ENCODE measurements around the gene ERLIN1.

ERLIN1 gene

GRCh38 chr10:100168313-100168643, 17.6 kb downstream of the ERLIN1 start:
- DNase-seq: no peak

GRCh38 chr10:100167553-100168312, 18.1 kb downstream of the ERLIN1 start:
- DNase-seq: no peak

GRCh38 chr10:100163704-100164621, 21.9 kb downstream of the ERLIN1 start:
- no peak for DNase-seq

GRCh38 chr10:100162696-100163095, 23.1 kb downstream of the ERLIN1 start:
- no peak for DNase-seq

GRCh38 chr10:100158044-100158805, 27.6 kb downstream of the ERLIN1 start:
- DNase-seq: no peak

GRCh38 chr10:100157156-100157555, 28.7 kb downstream of the ERLIN1 start:
- no peak for DNase-seq

GRCh38 chr10:100155936-100156335, 29.9 kb downstream of the ERLIN1 start:
- no peak for DNase-seq

- no peak for DNase-seq
These were observed 31.2 kb downstream of the ERLIN1 start for GRCh38 chr10:100154666-100155065.

GRCh38 chr10:100153239-100153825, 32.5 kb downstream of the ERLIN1 start:
- no peak for DNase-seq

- DNase-seq: no peak
These were observed 34.0 kb downstream of the ERLIN1 start for GRCh38 chr10:100151723-100152300.

GRCh38 chr10:100148353-100149211, 37.2 kb downstream of the ERLIN1 start:
- DNase-seq: no peak

- DNase-seq: no peak
These were observed 38.8 kb downstream of the ERLIN1 start for GRCh38 chr10:100146875-100147650.

GRCh38 chr10:100146398-100146797, 39.4 kb downstream of the ERLIN1 start:
- DNase-seq: no peak

- no peak for DNase-seq
These were observed 42.1 kb downstream of the ERLIN1 start for GRCh38 chr10:100143756-100144155.

GRCh38 chr10:100141446-100142087, 44.3 kb downstream of the ERLIN1 start:
- DNase-seq: no peak

- DNase-seq: no peak
These were observed 45.8 kb downstream of the ERLIN1 start for GRCh38 chr10:100140070-100140469.

- DNase-seq: no peak
These were observed 46.8 kb downstream of the ERLIN1 start for GRCh38 chr10:100138921-100139496.

GRCh38 chr10:100135486-100135885, 50.3 kb downstream of the ERLIN1 start:
- DNase-seq: no peak

GRCh38 chr10:100133801-100134200, 52.0 kb downstream of the ERLIN1 start:
- DNase-seq: no peak

GRCh38 chr10:100132427-100132826, 53.4 kb downstream of the ERLIN1 start:
- no peak for DNase-seq
